ENCODE data around the gene SEMA6A. TPM values are rescaled to one million over a fixed set of nuclear protein-coding genes. Genes with fewer than 3 reads are reported as not detected.

The SEMA6A gene
- polyA plus RNA-seq, 1 of the 3 experiments (the other 2 are of a cell fraction), result 0.18 TPM

DNA sequence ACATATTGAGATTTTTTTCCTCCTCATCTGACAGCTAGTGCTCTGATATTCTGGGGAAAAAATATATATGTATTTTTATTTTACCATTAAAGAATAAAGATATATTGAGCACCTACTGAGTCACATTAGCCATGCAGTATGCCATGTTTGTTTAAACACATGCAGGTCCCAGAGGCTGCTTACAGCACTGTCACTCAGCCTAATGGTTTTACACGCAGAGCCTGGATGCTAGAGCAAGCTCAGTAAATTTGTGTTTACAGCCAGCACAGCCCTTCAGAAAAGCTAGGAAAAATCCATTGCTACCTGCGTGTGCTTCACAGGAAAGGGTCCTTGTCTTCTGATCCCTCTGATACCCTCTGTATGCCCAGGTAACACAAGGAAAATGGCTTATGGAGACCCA, 146.2 kb downstream of the SEMA6A start:
- H3K27ac ChIP-seq (ENCODE audit: low read depth in 2 of 2, low read length in 1 of 2), result no peak overlapping the region
- H3K9me2 ChIP-seq, result no peaks in the 10 kb centered on the region
- no peak for DNase-seq
- H3K27me3 ChIP-seq (ENCODE audit: insufficient read depth), result no peaks in the 10 kb centered on the region
- ChIA-PET POLR2A (interaction anchor here (0.6 kb wide), 1 partner anchor 803 kb away, joined by 3 read pairs; the partner anchor contains the start of gene TMED7), CTCF (interaction anchor here (0.5 to 0.9 kb wide), 2 partner anchors 25 to 32 kb away, joined by 3 read pairs; no protein-coding TSS in a partner anchor)
- H3K9ac ChIP-seq, result no peak overlapping the region
- H3K4me3 ChIP-seq (ENCODE audit: low read depth in 2 of 2, low read length in 1 of 2), result no peak overlapping the region
- no peaks in the 10 kb centered on the region for H3K9me3 ChIP-seq
- H2AFZ ChIP-seq (ENCODE audit: low read depth), result no peak overlapping the region
- H3K79me2 ChIP-seq (ENCODE audit: insufficient read depth), result no peaks in the 10 kb centered on the region
- no peaks in the 10 kb centered on the region for H4K20me1 ChIP-seq (ENCODE audit: insufficient read depth)
- H3K36me3 ChIP-seq (replicated peaks in 1 of 2; ENCODE audit: control insufficient read depth in 1 of 2, insufficient read depth in 2 of 2, low read length in 1 of 2), result no peaks in the 10 kb centered on the region
- TF ChIP-seq TEAD4 (IDR thresholded peaks at IDR 0.05; ENCODE audit: borderline replicate concordance, insufficient read depth) (no peak), EZH2phosphoT487 (IDR thresholded peaks at IDR 0.05; ENCODE audit: borderline replicate concordance, low read depth) (no peak), NFIC (IDR thresholded peaks at IDR 0.05; ENCODE audit: borderline replicate concordance) (no peak), FOXM1 (IDR thresholded peaks at IDR 0.05; ENCODE audit: low read depth) (no peak), YY1 (IDR thresholded peaks at IDR 0.05; ENCODE audit: low read depth) (no peak), FOXJ3 (CRISPR knock-in tag; IDR thresholded peaks at IDR 0.05) (no peak), SMC3 (IDR thresholded peaks at IDR 0.05; ENCODE audit: low read depth, low read length) (no peak), GABPA (IDR thresholded peaks at IDR 0.05; ENCODE audit: low read depth) (no peak), RXRA (IDR thresholded peaks at IDR 0.05; ENCODE audit: borderline replicate concordance, low read depth) (no peak), TCF12 (IDR thresholded peaks at IDR 0.05) (no peak)
- TF ChIP-seq, protein P1, sequence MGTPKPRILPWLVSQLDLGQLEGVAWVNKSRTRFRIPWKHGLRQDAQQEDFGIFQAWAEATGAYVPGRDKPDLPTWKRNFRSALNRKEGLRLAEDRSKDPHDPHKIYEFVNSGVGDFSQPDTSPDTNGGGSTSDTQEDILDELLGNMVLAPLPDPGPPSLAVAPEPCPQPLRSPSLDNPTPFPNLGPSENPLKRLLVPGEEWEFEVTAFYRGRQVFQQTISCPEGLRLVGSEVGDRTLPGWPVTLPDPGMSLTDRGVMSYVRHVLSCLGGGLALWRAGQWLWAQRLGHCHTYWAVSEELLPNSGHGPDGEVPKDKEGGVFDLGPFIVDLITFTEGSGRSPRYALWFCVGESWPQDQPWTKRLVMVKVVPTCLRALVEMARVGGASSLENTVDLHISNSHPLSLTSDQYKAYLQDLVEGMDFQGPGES (IDR thresholded peaks at IDR 0.05; ENCODE audit: low read depth, low read length), result no peak
- TF ChIP-seq, protein P2, sequence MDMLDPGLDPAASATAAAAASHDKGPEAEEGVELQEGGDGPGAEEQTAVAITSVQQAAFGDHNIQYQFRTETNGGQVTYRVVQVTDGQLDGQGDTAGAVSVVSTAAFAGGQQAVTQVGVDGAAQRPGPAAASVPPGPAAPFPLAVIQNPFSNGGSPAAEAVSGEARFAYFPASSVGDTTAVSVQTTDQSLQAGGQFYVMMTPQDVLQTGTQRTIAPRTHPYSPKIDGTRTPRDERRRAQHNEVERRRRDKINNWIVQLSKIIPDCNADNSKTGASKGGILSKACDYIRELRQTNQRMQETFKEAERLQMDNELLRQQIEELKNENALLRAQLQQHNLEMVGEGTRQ (IDR thresholded peaks at IDR 0.05; ENCODE audit: borderline replicate concordance, low read depth, low read length), result no peak
- no peaks in the 10 kb centered on the region; a peak in 1 of 4 replicates for H3K4me1 ChIP-seq (ENCODE audit: control insufficient read depth in 1 of 2, insufficient read depth in 2 of 2, low read depth in 1 of 2, low read length in 1 of 2)
- no peaks in the 10 kb centered on the region for H3F3A ChIP-seq (replicated peaks; ENCODE audit: insufficient read depth)
- 73% methylated on average over 2 of the region's 2 CpGs for WGBS (ENCODE audit: low lambda C conversion rate)
- no peak overlapping the region for H3K4me2 ChIP-seq

DNA sequence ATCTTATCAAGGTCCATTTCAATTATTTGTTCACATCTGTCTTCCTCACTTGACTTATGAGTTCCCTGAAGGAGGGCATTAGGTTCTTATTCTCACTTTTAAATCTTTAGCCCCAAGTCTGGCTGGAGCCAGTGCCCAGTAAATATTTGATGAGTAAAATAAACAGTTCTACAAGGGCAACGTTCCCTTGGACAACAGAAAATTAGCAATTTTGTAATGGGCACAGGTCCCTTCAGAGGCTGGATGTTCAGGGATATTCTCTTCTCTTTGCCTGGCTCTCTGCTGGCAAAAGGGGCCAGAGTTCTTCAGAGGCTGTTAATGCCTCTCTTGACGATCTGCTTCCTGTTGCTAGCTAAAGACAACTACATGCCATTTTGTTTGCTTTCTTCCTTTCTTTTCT, 149.7 kb downstream of the SEMA6A start:
- H3K9ac ChIP-seq, result no peak overlapping the region
- no peaks in the 10 kb centered on the region for H3F3A ChIP-seq (replicated peaks; ENCODE audit: insufficient read depth)
- H3K27ac ChIP-seq (ENCODE audit: low read depth in 2 of 2, low read length in 1 of 2), result no peak overlapping the region
- no peak overlapping the region for H3K4me2 ChIP-seq
- ChIA-PET CTCF (no interaction called here), POLR2A (no interaction called here)
- H3K79me2 ChIP-seq (ENCODE audit: insufficient read depth), result no peaks in the 10 kb centered on the region
- no peak overlapping the region for H2AFZ ChIP-seq (ENCODE audit: low read depth)
- 80% methylated on average over 2 of the region's 2 CpGs for WGBS (ENCODE audit: low lambda C conversion rate)
- no peaks in the 10 kb centered on the region for H3K9me2 ChIP-seq
- no peaks in the 10 kb centered on the region for H3K4me1 ChIP-seq (ENCODE audit: control insufficient read depth in 1 of 2, insufficient read depth in 2 of 2, low read depth in 1 of 2, low read length in 1 of 2)
- no peaks in the 10 kb centered on the region for H3K9me3 ChIP-seq
- H3K27me3 ChIP-seq (ENCODE audit: insufficient read depth), result no peaks in the 10 kb centered on the region
- no peak overlapping the region for H3K4me3 ChIP-seq (ENCODE audit: low read depth in 2 of 2, low read length in 1 of 2)
- no peak for DNase-seq
- TF ChIP-seq FOXM1 (IDR thresholded peaks at IDR 0.05; ENCODE audit: low read depth) (no peak), MXI1 (IDR thresholded peaks at IDR 0.05; ENCODE audit: low read depth, low read length) (no peak), RCOR1 (IDR thresholded peaks at IDR 0.05; ENCODE audit: low read length) (no peak), NFIC (IDR thresholded peaks at IDR 0.05; ENCODE audit: borderline replicate concordance) (no peak), TAF1 (IDR thresholded peaks at IDR 0.05; ENCODE audit: borderline replicate concordance, low read depth, low read length) (no peak), EZH2phosphoT487 (IDR thresholded peaks at IDR 0.05; ENCODE audit: borderline replicate concordance, low read depth) (no peak), TCF12 (IDR thresholded peaks at IDR 0.05) (no peak), YY1 (IDR thresholded peaks at IDR 0.05; ENCODE audit: low read depth) (no peak), SMC3 (IDR thresholded peaks at IDR 0.05; ENCODE audit: low read depth, low read length) (no peak), JUND (IDR thresholded peaks at IDR 0.05) (no peak)
- TF ChIP-seq, protein P3, sequence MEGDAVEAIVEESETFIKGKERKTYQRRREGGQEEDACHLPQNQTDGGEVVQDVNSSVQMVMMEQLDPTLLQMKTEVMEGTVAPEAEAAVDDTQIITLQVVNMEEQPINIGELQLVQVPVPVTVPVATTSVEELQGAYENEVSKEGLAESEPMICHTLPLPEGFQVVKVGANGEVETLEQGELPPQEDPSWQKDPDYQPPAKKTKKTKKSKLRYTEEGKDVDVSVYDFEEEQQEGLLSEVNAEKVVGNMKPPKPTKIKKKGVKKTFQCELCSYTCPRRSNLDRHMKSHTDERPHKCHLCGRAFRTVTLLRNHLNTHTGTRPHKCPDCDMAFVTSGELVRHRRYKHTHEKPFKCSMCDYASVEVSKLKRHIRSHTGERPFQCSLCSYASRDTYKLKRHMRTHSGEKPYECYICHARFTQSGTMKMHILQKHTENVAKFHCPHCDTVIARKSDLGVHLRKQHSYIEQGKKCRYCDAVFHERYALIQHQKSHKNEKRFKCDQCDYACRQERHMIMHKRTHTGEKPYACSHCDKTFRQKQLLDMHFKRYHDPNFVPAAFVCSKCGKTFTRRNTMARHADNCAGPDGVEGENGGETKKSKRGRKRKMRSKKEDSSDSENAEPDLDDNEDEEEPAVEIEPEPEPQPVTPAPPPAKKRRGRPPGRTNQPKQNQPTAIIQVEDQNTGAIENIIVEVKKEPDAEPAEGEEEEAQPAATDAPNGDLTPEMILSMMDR (IDR thresholded peaks at IDR 0.05), result no peak
- TF ChIP-seq, protein P4, sequence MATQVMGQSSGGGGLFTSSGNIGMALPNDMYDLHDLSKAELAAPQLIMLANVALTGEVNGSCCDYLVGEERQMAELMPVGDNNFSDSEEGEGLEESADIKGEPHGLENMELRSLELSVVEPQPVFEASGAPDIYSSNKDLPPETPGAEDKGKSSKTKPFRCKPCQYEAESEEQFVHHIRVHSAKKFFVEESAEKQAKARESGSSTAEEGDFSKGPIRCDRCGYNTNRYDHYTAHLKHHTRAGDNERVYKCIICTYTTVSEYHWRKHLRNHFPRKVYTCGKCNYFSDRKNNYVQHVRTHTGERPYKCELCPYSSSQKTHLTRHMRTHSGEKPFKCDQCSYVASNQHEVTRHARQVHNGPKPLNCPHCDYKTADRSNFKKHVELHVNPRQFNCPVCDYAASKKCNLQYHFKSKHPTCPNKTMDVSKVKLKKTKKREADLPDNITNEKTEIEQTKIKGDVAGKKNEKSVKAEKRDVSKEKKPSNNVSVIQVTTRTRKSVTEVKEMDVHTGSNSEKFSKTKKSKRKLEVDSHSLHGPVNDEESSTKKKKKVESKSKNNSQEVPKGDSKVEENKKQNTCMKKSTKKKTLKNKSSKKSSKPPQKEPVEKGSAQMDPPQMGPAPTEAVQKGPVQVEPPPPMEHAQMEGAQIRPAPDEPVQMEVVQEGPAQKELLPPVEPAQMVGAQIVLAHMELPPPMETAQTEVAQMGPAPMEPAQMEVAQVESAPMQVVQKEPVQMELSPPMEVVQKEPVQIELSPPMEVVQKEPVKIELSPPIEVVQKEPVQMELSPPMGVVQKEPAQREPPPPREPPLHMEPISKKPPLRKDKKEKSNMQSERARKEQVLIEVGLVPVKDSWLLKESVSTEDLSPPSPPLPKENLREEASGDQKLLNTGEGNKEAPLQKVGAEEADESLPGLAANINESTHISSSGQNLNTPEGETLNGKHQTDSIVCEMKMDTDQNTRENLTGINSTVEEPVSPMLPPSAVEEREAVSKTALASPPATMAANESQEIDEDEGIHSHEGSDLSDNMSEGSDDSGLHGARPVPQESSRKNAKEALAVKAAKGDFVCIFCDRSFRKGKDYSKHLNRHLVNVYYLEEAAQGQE (IDR thresholded peaks at IDR 0.05; ENCODE audit: low read depth, low read length), result no peak
- TF ChIP-seq, protein P1 (IDR thresholded peaks at IDR 0.05; ENCODE audit: low read depth, low read length), result no peak
- H4K20me1 ChIP-seq (ENCODE audit: insufficient read depth), result no peaks in the 10 kb centered on the region
- H3K36me3 ChIP-seq (replicated peaks in 1 of 2; ENCODE audit: control insufficient read depth in 1 of 2, insufficient read depth in 2 of 2, low read length in 1 of 2), result no peaks in the 10 kb centered on the region
